ENCODE data around the gene CUBN. TPM values are rescaled to one million over a fixed set of nuclear protein-coding genes. Genes with fewer than 3 reads are reported as not detected.

Gene CUBN
- total RNA-seq, 2 experiments from 2014 or later, result 0.80 to 0.81 TPM

GRCh38 chr10:17154116-17154515 lies 24.5 kb upstream of the CUBN start:
- ChIA-PET POLR2A (no interaction called here), CTCF (no interaction called here)
- H3K9me3 Mint-ChIP-seq, result no peaks in the 10 kb centered on the region
- no peak for DNase-seq
- H3K4me3 Mint-ChIP-seq, result no peak overlapping the region
- peaks cover 11% of the 10 kb centered on the region for H3K36me3 Mint-ChIP-seq (ENCODE audit: low read depth)
- H3K27me3 Mint-ChIP-seq, result no peaks in the 10 kb centered on the region
- H3K4me1 Mint-ChIP-seq, result peaks cover 2% of the 10 kb centered on the region
- no peak overlapping the region for H3K27ac Mint-ChIP-seq

GRCh38 chr10:17153321-17153720 lies 23.7 kb upstream of the CUBN start:
- POLR2A ChIA-PET, result no interaction called here
- no peak overlapping the region for H3K4me3 Mint-ChIP-seq
- DNase-seq, result no peak
- no peaks in the 10 kb centered on the region for H3K9me3 Mint-ChIP-seq
- CTCF ChIA-PET, result no interaction called here
- no peak overlapping the region for H3K27ac Mint-ChIP-seq
- peaks cover 11% of the 10 kb centered on the region for H3K36me3 Mint-ChIP-seq (ENCODE audit: low read depth)
- H3K4me1 Mint-ChIP-seq, result peaks cover 2% of the 10 kb centered on the region
- H3K27me3 Mint-ChIP-seq, result no peaks in the 10 kb centered on the region

GRCh38 chr10:17151716-17152115 lies 22.1 kb upstream of the CUBN start:
- H3K4me3 Mint-ChIP-seq, result no peak overlapping the region
- no peak for DNase-seq
- H3K4me1 Mint-ChIP-seq, result peaks cover 2% of the 10 kb centered on the region
- H3K36me3 Mint-ChIP-seq (ENCODE audit: low read depth), result peaks cover 11% of the 10 kb centered on the region
- no peak overlapping the region for H3K27ac Mint-ChIP-seq
- no peaks in the 10 kb centered on the region for H3K27me3 Mint-ChIP-seq
- CTCF ChIA-PET, result no interaction called here
- POLR2A ChIA-PET, result no interaction called here
- no peaks in the 10 kb centered on the region for H3K9me3 Mint-ChIP-seq

- ChIA-PET CTCF (no interaction called here), POLR2A (no interaction called here)
- Mint-ChIP-seq H3K4me1 (peaks cover 12% of the 10 kb centered on the region), H3K9me3 (no peaks in the 10 kb centered on the region), H3K36me3 (ENCODE audit: low read depth) (peaks cover 6% of the 10 kb centered on the region), H3K4me3 (no peak overlapping the region), H3K27me3 (no peaks in the 10 kb centered on the region), H3K27ac (no peak overlapping the region)
- no peak for DNase-seq
These were observed 18.4 kb upstream of the CUBN start for GRCh38 chr10:17147884-17148489.

GRCh38 chr10:17146892-17147291 lies 17.3 kb upstream of the CUBN start:
- Mint-ChIP-seq H3K27ac (no peak overlapping the region), H3K4me3 (no peak overlapping the region), H3K4me1 (peaks cover 12% of the 10 kb centered on the region), H3K9me3 (no peaks in the 10 kb centered on the region), H3K36me3 (ENCODE audit: low read depth) (no peaks in the 10 kb centered on the region), H3K27me3 (no peaks in the 10 kb centered on the region)
- CTCF ChIA-PET, result interaction anchor here (0.6 kb wide), 1 partner anchor 32 kb away, joined by 5 read pairs; no protein-coding TSS in a partner anchor
- no peak for DNase-seq
- POLR2A ChIA-PET, result no interaction called here

GRCh38 chr10:17145239-17145638 lies 15.6 kb upstream of the CUBN start:
- no peak overlapping the region for H3K4me3 Mint-ChIP-seq
- CTCF ChIA-PET, result interaction anchor here (1.1 kb wide), 1 partner anchor 292 kb away, joined by 4 read pairs; no protein-coding TSS in a partner anchor
- H3K9me3 Mint-ChIP-seq, result no peaks in the 10 kb centered on the region
- peaks cover 16% of the 10 kb centered on the region for H3K4me1 Mint-ChIP-seq
- no peaks in the 10 kb centered on the region for H3K27me3 Mint-ChIP-seq
- DNase-seq, result no peak
- H3K36me3 Mint-ChIP-seq (ENCODE audit: low read depth), result no peaks in the 10 kb centered on the region
- H3K27ac Mint-ChIP-seq, result no peak overlapping the region
- POLR2A ChIA-PET, result interaction anchor here (0.9 to 3.1 kb wide), 2 partner anchors 84 to 112 kb away, joined by 3 to 34 read pairs; partner anchors contain the start of gene VIM

- DNase-seq, result peak; percentile 51
- no peak overlapping the region for H3K27ac Mint-ChIP-seq
- no peaks in the 10 kb centered on the region for H3K9me3 Mint-ChIP-seq
- no peaks in the 10 kb centered on the region for H3K36me3 Mint-ChIP-seq (ENCODE audit: low read depth)
- no peak overlapping the region for H3K4me3 Mint-ChIP-seq
- ChIA-PET CTCF (interaction anchor here (0.8 to 1.1 kb wide), 2 partner anchors 142 to 292 kb away, joined by 3 to 4 read pairs; no protein-coding TSS in a partner anchor), POLR2A (interaction anchor here (0.6 to 3.1 kb wide), 6 partner anchors 18 to 115 kb away, joined by 3 to 34 read pairs (median 4); partner anchors contain the start of gene VIM)
- H3K27me3 Mint-ChIP-seq, result no peaks in the 10 kb centered on the region
- H3K4me1 Mint-ChIP-seq, result peaks cover 16% of the 10 kb centered on the region
These were observed 15.1 kb upstream of the CUBN start for GRCh38 chr10:17144757-17145156.

GRCh38 chr10:17144032-17144431 lies 14.4 kb upstream of the CUBN start:
- H3K36me3 Mint-ChIP-seq (ENCODE audit: low read depth), result no peaks in the 10 kb centered on the region
- no peaks in the 10 kb centered on the region for H3K9me3 Mint-ChIP-seq
- no peak for DNase-seq
- peaks cover 5% of the 10 kb centered on the region for H3K27me3 Mint-ChIP-seq
- H3K4me3 Mint-ChIP-seq, result no peak overlapping the region
- CTCF ChIA-PET, result interaction anchor here (0.8 to 1.3 kb wide), 3 partner anchors 113 to 291 kb away, joined by 3 to 4 read pairs (median 3); no protein-coding TSS in a partner anchor
- no peak overlapping the region for H3K27ac Mint-ChIP-seq
- POLR2A ChIA-PET, result interaction anchor here (0.6 to 3.1 kb wide), 5 partner anchors 17 to 114 kb away, joined by 3 to 34 read pairs (median 4); partner anchors contain the start of gene VIM
- H3K4me1 Mint-ChIP-seq, result peaks cover 16% of the 10 kb centered on the region

- ChIA-PET CTCF (interaction anchor here (1.2 to 1.3 kb wide), 2 partner anchors 87 to 114 kb away, joined by 3 read pairs; no protein-coding TSS in a partner anchor), POLR2A (interaction anchor here (1.9 to 3.1 kb wide), 2 partner anchors 57 to 86 kb away, joined by 5 to 34 read pairs; partner anchors contain the start of gene VIM)
- H3K27ac Mint-ChIP-seq, result no peak overlapping the region
- no peak overlapping the region for H3K4me3 Mint-ChIP-seq
- DNase-seq, result no peak
- peaks cover 16% of the 10 kb centered on the region for H3K4me1 Mint-ChIP-seq
- H3K9me3 Mint-ChIP-seq, result no peaks in the 10 kb centered on the region
- H3K27me3 Mint-ChIP-seq, result peaks cover 6% of the 10 kb centered on the region
- H3K36me3 Mint-ChIP-seq (ENCODE audit: low read depth), result no peaks in the 10 kb centered on the region
These were observed 13.6 kb upstream of the CUBN start for GRCh38 chr10:17143055-17143690.

- H3K27me3 Mint-ChIP-seq, result peaks cover 6% of the 10 kb centered on the region
- POLR2A ChIA-PET, result interaction anchor here (1.1 kb wide), 1 partner anchor 93 kb away, joined by 4 read pairs; no protein-coding TSS in a partner anchor
- CTCF ChIA-PET, result no interaction called here
- peaks cover 16% of the 10 kb centered on the region for H3K4me1 Mint-ChIP-seq
- no peaks in the 10 kb centered on the region for H3K36me3 Mint-ChIP-seq (ENCODE audit: low read depth)
- no peak for DNase-seq
- H3K4me3 Mint-ChIP-seq, result no peak overlapping the region
- no peaks in the 10 kb centered on the region for H3K9me3 Mint-ChIP-seq
- no peak overlapping the region for H3K27ac Mint-ChIP-seq
These were observed 12.1 kb upstream of the CUBN start for GRCh38 chr10:17141504-17142229.

- H3K27me3 Mint-ChIP-seq, result peaks cover 6% of the 10 kb centered on the region
- CTCF ChIA-PET, result no interaction called here
These were observed 10.8 kb upstream of the CUBN start for GRCh38 chr10:17140386-17140761.

GRCh38 chr10:17138460-17139042 lies 8.9 kb upstream of the CUBN start:
- CTCF ChIA-PET, result no interaction called here
- H3K27me3 Mint-ChIP-seq, result peaks cover 6% of the 10 kb centered on the region
- no peaks in the 10 kb centered on the region for H3K9me3 Mint-ChIP-seq
- POLR2A ChIA-PET, result interaction anchor here (0.9 to 1.8 kb wide), 2 partner anchors 17 to 106 kb away, joined by 4 to 5 read pairs; no protein-coding TSS in a partner anchor
- no peaks in the 10 kb centered on the region for H3K36me3 Mint-ChIP-seq (ENCODE audit: low read depth)
- no peak overlapping the region for H3K27ac Mint-ChIP-seq
- DNase-seq, result no peak
- H3K4me3 Mint-ChIP-seq, result no peak overlapping the region
- peaks cover 4% of the 10 kb centered on the region for H3K4me1 Mint-ChIP-seq

More at GRCh38 chr10:17140386-17140761, 10.8 kb upstream of the CUBN start:
- POLR2A ChIA-PET, result no interaction called here
- Mint-ChIP-seq H3K27ac (no peak overlapping the region), H3K36me3 (ENCODE audit: low read depth) (no peaks in the 10 kb centered on the region), H3K9me3 (no peaks in the 10 kb centered on the region), H3K4me1 (peaks cover 13% of the 10 kb centered on the region), H3K4me3 (no peak overlapping the region)
- DNase-seq, result no peak
